ENCODE measurements around the gene ZFP36L1.

DNA sequence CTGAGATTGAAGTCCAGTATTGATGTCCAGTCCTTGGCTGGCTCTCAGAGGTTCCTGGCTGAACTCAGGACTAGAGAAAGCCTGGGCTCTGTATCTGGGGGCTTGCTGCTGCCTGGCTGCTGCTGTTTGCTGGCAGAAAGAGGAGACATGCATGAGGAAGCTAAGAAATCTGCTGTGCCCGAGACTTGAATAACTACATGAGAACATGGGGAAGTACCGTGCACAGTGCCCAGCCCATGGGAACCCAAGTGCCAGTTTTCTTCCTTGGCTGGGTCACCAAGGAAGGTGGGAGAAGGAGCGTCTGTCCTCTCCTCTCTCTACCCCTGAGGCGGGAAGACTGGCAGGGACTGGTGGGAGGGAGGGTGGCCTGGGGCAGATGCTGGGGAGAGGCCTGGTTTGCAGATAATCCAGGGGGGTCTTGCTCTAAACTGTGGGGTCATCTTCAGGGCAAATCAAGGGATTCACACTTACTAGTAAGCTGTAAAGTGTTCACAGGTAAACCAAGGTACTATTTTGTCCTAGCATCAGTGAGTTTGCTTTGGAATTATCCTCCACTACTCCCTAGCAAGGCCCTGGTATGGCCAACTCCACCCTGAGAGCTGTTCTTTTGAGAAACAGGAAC lies 13.8 kb upstream of the ZFP36L1 start:
- no peak for TF ChIP-seq RAD21 (IDR thresholded peaks at IDR 0.05; ENCODE audit: low read depth)
- TF ChIP-seq, protein P1, sequence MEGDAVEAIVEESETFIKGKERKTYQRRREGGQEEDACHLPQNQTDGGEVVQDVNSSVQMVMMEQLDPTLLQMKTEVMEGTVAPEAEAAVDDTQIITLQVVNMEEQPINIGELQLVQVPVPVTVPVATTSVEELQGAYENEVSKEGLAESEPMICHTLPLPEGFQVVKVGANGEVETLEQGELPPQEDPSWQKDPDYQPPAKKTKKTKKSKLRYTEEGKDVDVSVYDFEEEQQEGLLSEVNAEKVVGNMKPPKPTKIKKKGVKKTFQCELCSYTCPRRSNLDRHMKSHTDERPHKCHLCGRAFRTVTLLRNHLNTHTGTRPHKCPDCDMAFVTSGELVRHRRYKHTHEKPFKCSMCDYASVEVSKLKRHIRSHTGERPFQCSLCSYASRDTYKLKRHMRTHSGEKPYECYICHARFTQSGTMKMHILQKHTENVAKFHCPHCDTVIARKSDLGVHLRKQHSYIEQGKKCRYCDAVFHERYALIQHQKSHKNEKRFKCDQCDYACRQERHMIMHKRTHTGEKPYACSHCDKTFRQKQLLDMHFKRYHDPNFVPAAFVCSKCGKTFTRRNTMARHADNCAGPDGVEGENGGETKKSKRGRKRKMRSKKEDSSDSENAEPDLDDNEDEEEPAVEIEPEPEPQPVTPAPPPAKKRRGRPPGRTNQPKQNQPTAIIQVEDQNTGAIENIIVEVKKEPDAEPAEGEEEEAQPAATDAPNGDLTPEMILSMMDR (IDR thresholded peaks at IDR 0.05 in 2 of 3, conservative IDR thresholded peaks at IDR 0.05 in 1 of 3; ENCODE audit: borderline replicate concordance in 1 of 3, insufficient read depth in 1 of 3, low read depth in 2 of 3, low read length in 2 of 3): no peak
- TF ChIP-seq ZFX (IDR thresholded peaks at IDR 0.05): no peak
- TF ChIP-seq, protein P2, sequence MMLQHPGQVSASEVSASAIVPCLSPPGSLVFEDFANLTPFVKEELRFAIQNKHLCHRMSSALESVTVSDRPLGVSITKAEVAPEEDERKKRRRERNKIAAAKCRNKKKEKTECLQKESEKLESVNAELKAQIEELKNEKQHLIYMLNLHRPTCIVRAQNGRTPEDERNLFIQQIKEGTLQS (IDR thresholded peaks at IDR 0.05): no peak
